ENCODE data around the gene SLC24A3.

DNA sequence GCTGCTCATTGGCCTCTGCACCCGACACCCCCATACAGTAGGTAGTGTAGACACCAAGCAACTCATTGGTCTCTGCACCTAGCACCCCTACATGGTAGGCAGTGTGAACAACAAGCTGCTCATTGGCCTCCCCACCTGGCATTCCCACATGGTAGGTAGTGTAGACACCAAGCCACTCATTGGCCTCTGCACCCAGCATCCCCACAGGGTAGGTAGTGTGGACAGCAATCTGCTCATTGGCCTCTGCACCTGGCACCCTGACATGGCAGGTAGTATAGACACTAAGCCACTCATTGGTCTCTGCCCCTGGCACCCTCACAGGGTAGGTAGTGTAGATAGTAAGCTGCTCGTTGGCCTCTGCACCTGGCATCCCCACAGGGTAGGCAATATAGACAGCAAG, 226.0 kb downstream of the SLC24A3 start:
- TF ChIP-seq FOXP2 (optimal IDR thresholded peaks at IDR 0.05; ENCODE audit: control extremely low read depth, extremely low read length, insufficient read depth) (no peak), POLR2AphosphoS5 (IDR thresholded peaks at IDR 0.05; ENCODE audit: borderline replicate concordance, low read depth, low read length) (no peak), EZH2 (IDR thresholded peaks at IDR 0.05) (no peak)
